Measurements from ENCODE around the gene INS.

INS gene

DNA sequence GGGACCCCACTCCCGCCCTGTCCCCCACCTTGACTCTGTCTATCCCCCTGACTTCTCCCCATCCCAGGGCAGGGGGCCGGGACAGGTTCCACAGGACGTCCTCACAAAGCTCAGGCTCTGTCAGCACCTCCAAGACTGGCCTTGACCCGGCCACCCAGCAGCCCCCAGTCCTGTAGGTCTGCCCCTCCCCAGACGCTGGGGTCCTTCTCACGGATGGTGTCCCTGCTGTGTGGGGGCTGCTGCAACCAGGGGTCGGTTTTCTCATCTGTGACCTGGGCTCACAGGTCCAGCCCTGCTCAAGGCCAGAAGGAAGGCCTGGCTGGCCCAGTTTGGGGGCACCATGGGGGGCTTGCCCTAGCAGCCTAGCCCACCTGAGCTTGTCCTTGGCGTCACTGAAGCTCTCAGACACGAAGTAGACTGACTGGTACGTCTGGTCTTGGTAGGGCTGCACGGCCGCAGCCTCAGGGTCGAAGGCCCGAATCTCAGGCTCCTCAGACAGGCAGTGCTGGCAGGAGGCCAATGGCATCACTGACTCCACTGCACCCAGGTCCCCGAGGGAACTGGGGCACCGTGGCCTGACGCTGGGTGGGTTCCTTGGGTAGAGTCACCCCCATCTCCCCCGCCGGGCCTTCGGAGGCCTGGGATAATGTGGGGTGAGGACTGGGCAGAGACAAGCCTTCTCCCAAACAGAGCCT lies 4.0 kb upstream of the INS start:
- DNase-seq (ENCODE audit: low read depth): no peak

DNA sequence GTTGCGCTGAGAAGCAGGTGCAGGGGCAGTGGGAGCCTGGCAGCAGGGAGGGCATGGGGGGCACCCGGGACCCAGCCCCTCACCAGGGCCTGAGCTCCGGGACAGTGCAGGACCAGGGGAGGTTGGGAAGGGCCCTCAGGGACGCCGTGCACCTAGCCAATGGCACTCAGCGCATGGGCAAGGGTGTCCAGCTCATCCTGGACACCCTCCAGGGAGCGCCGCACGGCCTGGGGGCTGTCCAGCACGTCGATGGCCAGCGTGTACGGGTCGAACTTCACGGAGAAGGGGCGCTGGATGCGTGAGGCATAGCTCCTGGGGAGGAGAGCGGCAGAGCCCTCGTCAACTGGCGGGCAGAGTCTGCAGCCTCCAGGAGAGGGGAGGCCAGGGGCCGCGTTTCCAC lies 3.1 kb upstream of the INS start:
- no peak for DNase-seq (ENCODE audit: low read depth)

DNA sequence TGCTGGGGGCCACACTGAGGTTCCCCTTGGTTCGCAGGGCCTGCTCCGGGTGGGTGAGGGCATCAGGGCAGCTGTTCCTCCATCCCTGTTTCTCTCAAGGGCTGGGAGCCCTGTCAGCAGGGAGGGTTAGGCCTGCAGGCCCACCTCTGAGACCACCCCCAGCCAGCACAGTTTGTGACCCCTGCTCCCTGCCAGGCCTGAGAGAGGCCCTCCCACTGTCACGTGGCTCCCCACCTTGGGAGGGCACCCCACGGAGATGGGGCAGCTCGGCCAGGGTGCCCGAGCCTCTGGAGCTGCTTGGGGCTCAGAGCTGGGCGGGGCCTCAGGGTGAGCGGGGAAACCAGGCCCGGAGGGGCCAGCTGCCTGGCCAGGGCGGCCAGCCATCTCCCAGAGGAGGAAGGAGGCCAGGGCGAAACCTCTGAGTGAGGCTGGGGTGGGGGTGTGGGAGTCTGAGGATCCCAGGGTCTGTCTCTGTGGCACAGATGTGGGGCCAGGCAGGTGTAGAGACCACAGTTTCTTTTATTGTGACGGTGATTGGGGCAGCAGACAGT lies 2.5 kb upstream of the INS start:
- no peak for DNase-seq (ENCODE audit: low read depth)

DNA sequence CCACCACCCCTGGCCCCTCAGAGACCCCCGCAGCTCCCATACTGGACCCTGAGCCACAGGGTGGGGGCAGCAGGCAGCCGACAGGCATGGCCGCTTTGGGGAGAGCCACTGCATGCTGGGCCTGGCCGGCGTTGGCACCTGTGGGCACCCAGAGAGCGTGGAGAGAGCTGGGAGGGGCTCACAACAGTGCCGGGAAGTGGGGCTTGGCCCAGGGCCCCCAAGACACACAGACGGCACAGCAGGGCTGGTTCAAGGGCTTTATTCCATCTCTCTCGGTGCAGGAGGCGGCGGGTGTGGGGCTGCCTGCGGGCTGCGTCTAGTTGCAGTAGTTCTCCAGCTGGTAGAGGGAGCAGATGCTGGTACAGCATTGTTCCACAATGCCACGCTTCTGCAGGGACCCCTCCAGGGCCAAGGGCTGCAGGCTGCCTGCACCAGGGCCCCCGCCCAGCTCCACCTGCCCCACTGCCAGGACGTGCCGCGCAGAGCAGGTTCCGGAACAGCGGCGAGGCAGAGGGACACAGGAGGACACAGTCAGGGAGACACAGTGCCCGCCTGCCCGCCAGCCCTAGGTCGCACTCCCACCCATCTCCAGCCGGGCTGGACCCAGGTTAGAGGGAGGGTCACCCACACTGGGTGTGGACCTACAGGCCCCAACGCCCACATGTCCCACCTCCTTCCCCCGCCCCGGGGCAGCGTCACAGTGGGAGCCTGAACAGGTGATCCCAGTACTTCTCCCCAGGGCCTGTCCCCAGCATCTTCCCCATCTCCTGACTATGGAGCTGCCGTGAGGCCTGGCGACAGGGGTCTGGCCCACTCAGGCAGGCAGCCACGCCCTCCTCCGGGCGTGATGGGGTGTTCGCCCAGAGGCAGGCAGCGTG lies 1.2 kb downstream of the INS start:
- DNase-seq (ENCODE audit: low read depth): no peak

DNA sequence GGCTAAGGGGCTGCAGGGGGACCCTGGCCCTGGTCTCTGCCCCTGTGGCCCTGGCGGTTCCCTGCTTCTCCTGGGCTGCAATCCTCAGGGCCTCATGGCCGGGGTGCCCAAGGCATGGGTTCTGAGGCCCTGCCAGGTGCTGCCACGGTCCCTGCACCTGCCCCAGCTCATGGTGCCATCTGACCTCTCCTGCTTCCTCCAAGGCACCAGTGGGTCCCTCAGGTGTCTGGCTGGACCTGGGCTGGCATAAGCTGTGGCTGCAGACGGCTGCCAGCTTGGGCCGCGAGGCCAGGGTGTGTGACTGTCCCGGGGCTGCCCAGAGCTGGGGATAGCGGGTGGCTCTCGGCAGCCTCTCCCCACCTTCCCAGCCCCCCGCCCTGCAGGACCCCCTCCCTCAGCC lies 2.0 kb downstream of the INS start:
- no peak for DNase-seq (ENCODE audit: low read depth)

DNA sequence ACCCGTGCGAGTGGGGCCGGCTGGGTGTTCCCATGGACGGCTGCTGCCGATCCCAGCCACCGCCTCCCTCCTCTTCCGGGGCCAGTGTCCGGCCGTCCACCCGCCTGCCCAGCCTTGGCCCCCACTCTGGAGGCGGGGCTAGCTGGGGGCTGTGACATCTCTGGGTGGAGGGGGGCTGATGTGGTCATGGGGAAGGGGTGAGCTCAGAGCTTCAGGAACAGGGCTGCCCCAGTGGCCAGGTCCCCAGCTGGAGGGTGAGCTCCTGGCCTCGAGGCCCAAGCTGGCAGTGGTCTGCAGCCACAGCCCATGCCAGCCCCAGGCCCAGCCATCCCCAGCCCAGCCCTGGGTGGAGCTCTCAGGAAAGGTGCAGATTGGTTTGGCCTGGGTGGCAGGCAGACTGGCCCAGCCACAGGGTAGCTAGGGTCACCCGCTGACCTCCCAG lies 2.7 kb downstream of the INS start:
- DNase-seq (ENCODE audit: low read depth): no peak

DNA sequence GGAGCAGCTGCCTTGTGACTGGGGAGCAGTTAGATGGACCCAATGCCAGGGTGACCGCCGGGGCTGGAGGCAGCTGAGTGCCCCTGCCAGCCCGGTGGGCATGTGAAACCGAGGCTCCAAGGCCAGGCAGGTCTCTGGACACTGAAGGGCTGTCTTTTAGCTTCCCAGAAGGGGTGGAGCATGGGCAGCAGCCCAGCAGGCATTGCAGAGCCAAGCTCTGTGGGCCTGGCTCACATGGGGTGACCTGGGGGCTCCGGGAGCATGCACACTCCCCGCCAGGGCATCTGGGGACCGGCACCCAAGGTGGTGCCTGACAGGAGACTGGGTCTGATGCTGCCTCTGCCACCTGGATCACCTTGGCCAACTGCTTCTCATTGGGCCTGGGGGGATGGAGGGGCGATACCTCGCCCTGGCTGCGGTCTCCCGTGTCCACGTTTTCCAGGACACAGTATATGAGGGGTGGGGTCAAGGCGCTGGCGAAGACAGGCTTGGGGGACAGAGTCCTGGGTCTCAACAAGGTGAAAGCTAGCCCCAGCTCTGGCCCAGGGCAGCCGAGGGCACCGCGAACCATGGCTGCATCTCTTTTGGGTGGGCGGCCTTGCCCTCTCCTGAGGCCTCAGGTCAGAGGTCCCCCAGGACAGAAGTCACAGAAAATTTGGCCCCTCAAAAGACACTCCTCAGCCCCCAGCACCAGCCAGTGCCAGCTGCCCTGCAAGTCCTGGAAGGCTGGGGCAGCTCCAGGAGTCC lies 3.5 kb downstream of the INS start:
- no peak for DNase-seq (ENCODE audit: low read depth)

DNA sequence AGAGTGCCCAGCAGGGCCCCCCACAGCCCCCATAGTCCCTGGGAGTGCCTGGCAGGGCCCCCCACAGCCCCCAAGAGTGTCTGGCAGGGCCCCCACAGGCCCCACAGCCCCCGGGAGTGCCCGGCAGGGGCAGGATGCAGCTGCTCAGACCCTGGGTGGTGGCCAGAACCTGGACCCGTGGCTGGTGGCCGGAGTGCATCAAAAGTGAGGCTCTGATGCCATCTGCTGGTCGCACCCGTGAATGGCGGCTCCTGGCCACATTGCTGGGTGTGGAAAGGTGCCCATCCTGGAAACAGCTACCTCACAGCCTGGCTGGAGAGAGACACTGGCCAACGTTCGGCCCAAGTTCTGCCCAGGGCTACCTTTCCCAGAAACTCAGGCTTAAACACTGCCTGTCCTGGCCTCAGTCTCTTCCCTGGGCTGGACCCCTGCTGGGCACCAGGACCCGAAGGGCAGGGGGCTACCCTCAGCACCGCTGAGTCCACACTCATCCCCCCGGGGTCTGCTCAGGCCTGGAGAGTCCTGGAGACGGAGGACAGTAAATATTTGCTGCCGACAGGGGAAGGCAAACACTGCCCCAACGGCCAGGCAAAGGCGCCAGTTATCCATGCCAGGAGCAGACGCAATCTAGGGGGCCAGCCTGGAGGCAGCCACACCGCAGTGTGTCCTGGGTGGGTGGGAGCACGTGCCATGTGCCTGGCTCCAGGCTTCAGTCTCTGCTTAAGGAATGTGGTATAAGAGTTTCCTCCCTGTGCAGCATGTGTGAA lies 4.4 kb downstream of the INS start:
- no peak for DNase-seq (ENCODE audit: low read depth)

DNA sequence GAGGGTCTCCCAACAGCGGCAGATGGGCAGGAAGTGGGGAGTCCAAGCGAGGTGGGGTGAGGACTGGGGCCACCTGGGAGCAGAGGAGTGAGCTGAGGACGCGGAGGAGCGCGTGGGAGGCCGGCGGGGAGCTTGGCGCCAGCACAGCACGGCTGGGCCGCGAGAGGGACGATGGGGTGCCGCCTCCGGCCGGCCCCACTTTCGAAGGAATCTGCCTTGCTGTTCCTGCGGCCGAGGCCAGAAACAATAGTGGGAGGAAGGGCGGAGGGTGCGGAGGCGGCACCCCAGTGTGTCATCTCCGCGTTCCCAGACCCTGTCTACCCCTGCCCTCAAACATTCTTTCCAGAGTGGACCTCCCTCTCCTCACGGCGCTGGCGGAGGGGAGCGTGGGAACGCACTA lies 5.5 kb downstream of the INS start:
- DNase-seq (ENCODE audit: low read depth): no peak

DNA sequence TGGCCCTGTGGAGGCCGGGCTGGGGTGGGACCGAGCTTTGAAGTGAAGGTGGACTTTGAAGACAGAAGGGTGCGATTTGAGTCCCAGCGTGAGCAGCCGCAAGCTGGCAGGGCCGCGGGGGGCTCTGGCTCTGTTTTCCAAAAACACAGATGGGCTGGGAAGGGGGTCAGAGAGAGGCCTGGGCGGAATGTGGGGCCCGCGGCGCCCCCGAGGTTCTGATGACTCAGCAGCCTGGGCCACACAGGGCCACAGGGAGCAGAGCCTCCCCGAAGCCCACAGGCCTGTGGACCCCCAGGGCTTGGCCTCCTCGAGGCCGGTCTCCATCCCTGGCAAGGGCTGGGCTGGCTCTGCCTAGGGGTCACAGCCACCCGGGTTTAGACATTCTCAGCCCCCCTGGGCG lies 6.1 kb downstream of the INS start:
- no peak for DNase-seq (ENCODE audit: low read depth)

DNA sequence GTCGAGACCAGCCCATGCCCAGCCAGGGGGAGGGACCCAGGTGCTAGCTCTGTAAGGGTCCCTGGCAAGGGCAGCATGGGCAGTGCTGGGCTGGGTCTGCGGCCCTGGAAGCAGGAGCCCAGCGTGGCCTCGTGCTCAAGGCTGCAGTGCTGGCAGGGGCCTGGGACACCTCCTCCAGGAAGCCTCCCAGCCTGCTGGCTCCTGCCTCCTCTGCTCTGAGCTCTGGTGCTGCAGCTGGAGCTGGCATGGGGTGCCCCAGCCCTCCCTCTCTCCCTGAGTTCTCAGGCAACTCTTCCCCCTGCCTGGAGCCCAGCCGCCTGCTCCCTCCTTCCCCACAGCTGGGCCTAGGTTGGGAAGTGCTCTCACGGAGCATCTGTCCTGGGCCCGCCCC lies 6.8 kb downstream of the INS start:
- no peak for DNase-seq (ENCODE audit: low read depth)

DNA sequence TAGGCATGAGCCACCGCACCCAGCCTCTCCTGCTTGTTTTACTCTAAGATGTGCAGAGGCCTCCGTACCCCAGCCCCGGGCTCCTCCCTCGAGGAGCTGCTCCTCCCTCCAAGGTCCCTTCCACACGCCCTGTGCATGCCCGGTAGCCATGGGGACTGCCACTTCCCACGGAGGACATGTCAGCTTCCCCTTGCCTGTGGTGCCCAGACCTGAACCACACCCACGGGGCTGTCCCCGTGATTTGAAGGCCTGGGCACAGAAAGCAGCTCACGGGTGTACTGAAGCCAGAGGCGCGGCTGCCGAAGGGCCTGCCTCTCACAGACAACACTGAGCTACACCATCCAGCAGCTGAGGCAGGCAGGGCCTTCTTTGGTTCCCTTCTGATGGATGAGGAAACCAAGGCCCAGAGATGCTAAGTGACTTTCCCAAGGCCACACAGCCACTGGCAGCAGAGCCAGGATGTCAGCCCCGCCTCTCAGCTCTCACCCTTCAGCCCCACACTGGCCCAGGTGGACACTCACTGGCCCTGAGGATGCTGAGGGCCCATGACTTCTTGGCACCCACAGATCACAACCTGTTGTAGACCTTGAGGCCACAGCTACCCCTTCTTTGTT lies 7.3 kb downstream of the INS start:
- no peak for DNase-seq (ENCODE audit: low read depth)

DNA sequence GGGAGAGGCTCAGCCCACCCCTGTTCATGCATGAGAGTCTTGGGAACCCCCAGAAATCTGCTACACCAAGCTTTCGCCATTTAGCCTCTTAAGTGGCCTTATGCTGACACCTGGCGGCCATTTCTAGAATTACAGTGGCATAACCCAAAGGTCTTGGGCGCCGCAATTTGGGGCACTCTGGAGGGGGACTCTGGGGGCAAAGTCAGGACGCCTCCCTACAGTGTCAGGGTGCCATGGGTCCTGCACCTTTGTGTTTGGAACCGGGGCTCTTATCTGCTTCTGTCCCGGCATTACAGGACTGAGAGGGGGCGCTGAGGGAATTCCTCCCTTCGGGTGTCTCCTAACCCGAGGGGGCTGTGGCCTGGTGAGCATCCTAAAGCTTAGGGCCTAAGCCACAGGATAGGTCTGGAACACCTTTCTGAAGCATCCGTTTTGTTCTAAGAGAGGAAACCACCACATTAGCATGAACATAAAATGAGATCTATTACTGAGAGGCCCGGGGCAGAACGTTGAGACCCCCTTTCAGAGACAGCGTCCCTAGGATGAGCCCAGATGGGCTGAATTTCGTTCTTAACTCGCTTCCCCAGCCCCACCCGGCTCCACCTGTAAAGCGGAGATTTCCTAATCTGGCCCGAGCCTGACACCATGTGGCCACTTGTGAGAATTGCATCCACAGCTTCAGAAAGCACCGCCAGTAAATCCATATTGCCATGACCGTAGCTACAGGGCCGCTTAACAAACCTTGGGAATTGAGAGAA lies 9.3 kb downstream of the INS start:
- DNase-seq (ENCODE audit: low read depth): peak; percentile 66

DNA sequence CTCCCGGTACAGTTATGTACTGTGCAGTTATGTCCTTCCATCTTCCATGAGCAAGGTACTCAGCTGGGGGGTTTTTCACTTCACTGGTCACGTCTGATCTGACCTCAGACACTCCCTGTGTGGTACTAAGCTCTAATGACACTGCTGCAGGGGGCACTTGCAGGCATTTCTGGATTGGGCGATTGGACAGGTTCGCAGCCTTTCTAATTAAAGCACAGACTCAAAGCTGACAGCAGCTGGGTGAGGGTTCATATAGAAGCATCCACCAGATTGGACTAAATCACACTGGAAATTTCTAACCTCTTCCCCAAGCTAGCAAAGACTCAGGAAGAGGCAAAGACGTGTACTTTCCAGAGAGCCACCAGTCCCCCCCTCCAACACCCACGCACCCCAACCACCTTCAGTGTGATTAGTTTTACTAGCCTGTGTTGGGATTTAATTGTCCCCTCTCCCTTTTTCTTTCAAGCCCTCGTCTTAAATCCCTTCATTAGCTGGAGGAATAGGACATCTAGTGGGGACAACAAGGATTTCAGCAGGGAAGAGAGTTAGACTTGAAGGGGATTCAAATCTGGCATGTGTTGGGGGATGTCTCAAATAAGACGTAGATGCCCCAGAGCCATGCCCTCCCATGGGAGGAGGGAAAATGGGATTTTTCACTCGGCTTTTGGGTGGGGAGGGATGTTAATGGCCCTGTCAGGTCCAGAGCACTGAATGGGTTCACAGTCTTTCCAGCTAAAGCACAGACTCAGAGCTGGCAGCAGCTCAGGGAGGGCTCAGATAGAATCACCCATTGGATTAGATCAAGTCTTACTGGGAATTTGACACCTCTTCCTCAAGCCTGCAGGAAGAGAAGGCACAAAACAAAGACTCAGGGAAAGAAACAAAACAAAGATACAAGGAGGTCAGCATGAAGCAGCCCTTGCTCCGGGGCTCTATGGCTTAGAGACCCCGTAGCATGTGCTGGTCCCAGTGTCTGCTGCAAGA lies 10.9 kb downstream of the INS start:
- no peak for DNase-seq (ENCODE audit: low read depth)

DNA sequence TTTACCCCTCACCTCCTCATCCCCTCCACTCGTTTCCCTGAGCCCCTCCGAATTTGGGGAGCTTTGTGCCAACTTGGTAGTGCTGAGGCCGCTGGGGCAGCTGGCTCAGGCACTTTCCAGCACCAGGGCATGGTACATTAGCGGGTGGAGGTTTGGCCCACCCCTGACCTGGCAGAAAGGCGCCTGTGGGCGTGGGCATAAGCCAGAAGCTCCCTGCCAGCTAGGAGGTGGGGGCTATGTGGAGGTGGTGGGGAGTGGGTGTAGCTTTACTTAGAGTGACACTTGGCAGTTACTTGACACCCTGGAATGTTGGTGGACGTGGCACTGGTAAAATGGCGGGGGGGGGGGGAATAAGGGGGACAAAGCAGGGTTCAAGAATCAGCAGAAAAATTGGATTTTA lies 11.5 kb downstream of the INS start:
- no peak for DNase-seq (ENCODE audit: low read depth)

DNA sequence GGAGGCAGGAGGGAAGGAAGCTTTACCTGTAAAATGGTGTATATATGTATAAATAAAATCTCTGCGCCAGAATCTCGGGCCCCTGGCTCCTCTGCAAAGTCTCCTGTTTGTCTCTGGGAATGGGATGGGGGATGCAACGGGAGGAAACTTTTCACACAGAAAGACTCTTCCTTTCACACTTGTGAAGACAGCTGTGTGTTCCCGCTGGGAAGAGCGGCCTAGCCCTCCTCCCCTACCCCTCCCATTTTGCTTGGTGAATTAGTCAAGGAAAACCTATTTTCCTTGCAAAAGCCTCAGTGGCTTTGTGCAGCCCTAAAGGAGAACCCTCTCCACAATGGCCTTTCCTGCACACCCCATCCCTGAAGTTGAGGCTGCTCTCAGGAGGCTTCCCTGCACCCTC lies 12.4 kb downstream of the INS start:
- no peak for DNase-seq (ENCODE audit: low read depth)

DNA sequence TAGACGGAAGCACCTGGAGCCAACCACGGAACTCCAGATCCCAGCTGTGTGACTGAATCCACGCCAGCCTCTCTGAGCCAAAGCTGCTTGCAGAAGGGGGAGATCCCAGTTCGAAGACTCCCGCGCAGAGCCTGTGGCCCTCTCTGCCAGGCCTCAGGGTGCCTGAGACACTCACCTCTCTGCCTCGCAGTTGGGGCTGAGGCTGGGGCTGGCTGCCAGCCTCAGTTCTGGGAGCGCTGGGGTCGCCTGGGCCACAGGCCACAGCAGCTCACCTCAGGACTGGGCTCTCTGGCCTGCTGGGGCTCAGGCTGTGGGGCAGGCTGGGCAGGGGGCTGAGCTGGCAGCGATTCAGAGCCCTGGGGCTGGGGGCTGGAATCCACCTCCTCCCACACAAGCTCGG lies 13.6 kb downstream of the INS start:
- no peak for DNase-seq (ENCODE audit: low read depth)

DNA sequence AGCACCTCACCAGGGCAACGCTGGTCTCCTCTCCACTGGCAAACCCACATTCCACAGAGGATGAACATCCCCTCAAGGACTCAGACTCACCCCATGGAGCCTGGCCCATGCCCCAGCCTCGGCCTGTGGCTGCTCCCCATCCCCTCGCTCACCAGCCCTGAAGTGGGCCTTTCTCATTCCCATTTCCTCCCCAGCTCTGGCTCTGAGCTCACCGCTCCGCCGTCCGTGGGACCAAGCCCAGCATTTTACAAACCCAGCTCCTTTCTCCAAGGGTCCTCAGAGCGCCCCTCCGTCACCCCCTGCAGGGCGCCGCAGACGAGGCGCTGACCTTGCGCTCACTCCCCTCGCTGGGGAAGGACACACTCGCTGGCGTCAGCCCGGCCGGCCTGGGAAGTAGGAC lies 15.0 kb downstream of the INS start:
- no peak for DNase-seq (ENCODE audit: low read depth)

DNA sequence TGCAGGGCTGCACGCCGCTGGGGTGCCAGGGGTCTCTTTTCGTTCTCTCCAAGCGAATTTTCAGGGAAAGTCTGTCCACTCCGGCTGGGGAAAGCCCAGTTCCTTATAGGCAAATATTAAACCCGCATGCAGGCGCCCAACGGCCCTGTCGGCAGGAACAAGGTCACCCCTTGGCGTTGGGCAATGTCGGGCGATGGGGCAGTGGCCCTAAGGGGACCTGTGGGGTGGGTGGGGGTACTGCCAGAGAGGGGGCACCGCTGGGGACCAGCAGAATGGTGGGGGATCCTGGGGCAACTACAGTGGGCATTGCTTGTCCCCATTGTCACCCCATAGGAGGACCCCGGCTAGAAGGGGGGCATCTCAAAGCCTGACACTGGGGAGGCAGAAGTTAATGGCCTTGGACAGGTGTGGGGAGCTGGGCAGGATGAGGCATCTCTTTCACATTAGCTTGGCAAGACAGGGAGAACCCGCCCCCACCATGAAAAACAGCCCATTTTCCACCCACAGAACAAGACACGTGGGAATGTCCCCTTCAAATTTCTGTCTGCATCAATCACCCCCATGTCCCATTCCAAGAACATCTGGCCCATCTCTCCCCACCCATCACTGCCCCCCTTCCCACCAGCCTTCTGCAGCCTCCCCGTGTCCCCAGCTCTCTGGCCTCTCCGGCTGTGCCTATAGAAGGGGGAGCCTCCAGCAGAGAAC lies 16.3 kb downstream of the INS start:
- no peak for DNase-seq (ENCODE audit: low read depth)

Measured in stimulated activated CD4-positive, alpha-beta T cell treated with anti-CD3 and anti-CD28 coated beads, Interleukin-2, amount 100 ng/mL, for 4 hours (primary cell).